Mucosa of descending colon (tissue), 3 donors: ENCODE data around the gene GATC. TPM values are rescaled to one million over a fixed set of nuclear protein-coding genes. Genes with fewer than 3 reads are reported as not detected.

Experiments
- ATAC-seq: fragments of 200-7000 bp; cut with Tn5 transposase; one replicate; pipeline ENCODE4 v1.9.1; 2020; ENCODE audit warnings: mild to moderate bottlenecking, moderate library complexity
- DNase-seq, 3 donors: peaks; one replicate each; pipeline ENCODE4 v3.0.0-alpha.2; 2020
- H3K36me3 ChIP-seq: fragments of 200-600 bp; one replicate; pipeline ENCODE4 v1.8.0; 2021; ENCODE audit warnings: low read depth, mild to moderate bottlenecking
- H3K4me1 ChIP-seq: fragments of 200-600 bp; one replicate; pipeline ENCODE4 v1.8.0; 2021; ENCODE audit warnings: low read depth, mild to moderate bottlenecking
- H3K4me3 ChIP-seq: fragments of 200-600 bp; one replicate; pipeline ENCODE4 v1.8.0; 2021; ENCODE audit warnings: mild to moderate bottlenecking
- H3K9me3 ChIP-seq: fragments of 200-600 bp; one replicate; pipeline ENCODE4 v1.8.0; 2021; ENCODE audit warnings: mild to moderate bottlenecking
- intact Hi-C, 2 donors: fragments of 100-400 bp; cut with DNase I in 1 of 2; cut with micrococcal nuclease in 1 of 2; formaldehyde crosslinking; loops; one replicate each; pipeline versions ENCODE4 v1.11.0 to v1.11.1; 2022; cut with DNase I, micrococcal nuclease
- total RNA-seq, 3 donors: library from RNA; stranded (reverse); fragmentation: NEBNext Ultra II Directional in 2 of 3; extraction: Animal tissue kit (Norgen Biotek cat#: 25700) in 2 of 3; gene quantifications; one replicate each; pipeline versions ENCODE4 v1.2.1 to v1.2.4, GENCODE V29; 2021 to 2023
- TF ChIP-seq, protein P1 (sequence below): fragments of 200-600 bp; IDR thresholded peaks from one replicate; pipeline ENCODE4 v1.8.0; 2022; ENCODE audit warnings: antibody characterized with exemption, mild to moderate bottlenecking
- donor health status: DM: no; HTN: no; CAD: no; lungs with moderate emphysema.
- donor health status: DM: no; HTN: no; CAD: no.
- donor health status: DM: no; HTN: yes; CAD: no.

The GATC gene
- total RNA-seq, 3 donors from 2014 or later: 20.6 to 29.5 (median 26.8) TPM

DNA sequence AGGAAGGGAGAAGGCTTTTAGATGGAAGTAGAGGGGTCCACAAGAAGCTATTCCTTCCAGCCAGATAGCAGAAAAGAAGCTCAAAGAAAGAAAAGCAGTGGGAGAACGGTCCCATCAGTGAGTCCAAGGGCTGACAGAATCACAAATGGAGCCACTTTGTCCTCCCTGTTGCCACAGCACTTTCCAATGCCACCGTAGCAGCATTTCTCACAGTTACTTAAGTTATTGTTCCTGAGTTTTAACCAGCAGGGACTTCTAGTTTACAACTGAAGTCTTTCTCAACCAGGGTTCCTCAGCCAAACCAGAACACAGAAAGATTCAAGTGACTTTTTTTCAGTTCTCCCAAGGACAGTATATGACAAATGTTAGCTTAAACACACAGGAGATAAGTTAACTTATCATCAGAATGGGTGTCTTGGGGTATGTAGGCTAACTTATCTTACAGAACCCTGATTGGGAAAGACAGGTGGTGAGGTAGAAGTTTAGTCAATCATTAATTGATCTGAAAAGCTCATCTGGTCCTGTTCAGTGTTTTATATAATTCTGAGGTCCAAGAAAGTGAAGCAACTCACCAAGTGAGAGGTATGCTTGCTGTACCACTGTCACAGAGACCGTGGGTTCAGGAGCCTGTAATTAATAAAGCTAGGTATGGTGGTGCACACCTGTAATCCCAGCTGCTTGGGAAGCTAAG is 7.0 kb downstream of the GATC start:
- DNase-seq: no peak
- Histone ChIP-seq H3K9me3 (no peaks in the 10 kb centered on the region), H3K4me3 (no peak overlapping the region), H3K4me1 (no peaks in the 10 kb centered on the region), H3K36me3 (no peaks in the 10 kb centered on the region)
- TF ChIP-seq, protein P1, sequence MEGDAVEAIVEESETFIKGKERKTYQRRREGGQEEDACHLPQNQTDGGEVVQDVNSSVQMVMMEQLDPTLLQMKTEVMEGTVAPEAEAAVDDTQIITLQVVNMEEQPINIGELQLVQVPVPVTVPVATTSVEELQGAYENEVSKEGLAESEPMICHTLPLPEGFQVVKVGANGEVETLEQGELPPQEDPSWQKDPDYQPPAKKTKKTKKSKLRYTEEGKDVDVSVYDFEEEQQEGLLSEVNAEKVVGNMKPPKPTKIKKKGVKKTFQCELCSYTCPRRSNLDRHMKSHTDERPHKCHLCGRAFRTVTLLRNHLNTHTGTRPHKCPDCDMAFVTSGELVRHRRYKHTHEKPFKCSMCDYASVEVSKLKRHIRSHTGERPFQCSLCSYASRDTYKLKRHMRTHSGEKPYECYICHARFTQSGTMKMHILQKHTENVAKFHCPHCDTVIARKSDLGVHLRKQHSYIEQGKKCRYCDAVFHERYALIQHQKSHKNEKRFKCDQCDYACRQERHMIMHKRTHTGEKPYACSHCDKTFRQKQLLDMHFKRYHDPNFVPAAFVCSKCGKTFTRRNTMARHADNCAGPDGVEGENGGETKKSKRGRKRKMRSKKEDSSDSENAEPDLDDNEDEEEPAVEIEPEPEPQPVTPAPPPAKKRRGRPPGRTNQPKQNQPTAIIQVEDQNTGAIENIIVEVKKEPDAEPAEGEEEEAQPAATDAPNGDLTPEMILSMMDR: no peak
- ATAC-seq: no peak
- intact Hi-C loops: no loop called here

DNA sequence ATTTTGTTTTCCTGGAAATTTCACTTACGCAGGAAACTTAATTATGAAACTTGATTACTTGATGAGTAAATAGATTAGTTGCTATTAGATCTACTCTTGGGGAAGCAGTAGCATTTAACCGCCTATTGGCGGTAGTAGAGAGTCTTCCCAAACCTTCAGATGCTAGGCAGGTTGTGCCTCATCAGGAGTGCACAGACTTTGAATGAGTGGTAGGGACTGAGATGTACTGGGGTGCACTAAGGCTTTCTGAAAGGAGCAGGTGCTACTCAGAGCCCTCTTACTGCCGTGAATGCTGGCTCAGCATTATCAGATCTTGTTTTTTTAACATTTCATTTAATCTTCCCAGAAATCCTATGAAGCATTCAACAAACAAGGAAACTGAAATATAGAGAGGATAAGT is 7.7 kb downstream of the GATC start:
- TF ChIP-seq, protein P1: peak; percentile 24
- ATAC-seq (peak; percentile 79), DNase-seq (no peak)
- Histone ChIP-seq H3K36me3 (peaks cover 1% of the 10 kb centered on the region), H3K4me3 (no peak overlapping the region), H3K4me1 (no peaks in the 10 kb centered on the region), H3K9me3 (no peaks in the 10 kb centered on the region)
- intact Hi-C loops: no loop called here

DNA sequence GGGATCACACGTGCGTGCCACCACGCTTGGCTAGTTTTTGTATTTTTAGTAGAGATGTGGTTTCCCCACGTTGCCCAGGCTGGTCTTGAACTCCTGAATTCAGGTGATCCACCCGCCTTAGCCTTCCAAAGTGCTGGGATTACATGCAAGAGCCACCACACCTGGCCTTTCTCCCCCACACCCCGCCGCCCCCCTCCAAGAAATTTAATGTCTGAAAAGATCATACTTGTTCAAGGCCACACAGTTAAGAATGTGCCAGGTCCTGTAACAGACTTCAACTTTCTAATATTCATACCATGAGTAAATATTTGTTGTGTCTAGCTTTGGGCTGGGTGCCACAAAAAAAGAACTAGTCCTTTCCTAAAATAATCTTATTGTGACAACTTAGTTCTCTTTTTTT is 9.1 kb downstream of the GATC start:
- DNase-seq: no peak
- Histone ChIP-seq H3K36me3 (peaks cover 7% of the 10 kb centered on the region), H3K4me1 (no peaks in the 10 kb centered on the region), H3K4me3 (no peak overlapping the region), H3K9me3 (no peaks in the 10 kb centered on the region)
- no peak for ATAC-seq
- intact Hi-C loops: no loop called here
- TF ChIP-seq, protein P1: no peak

DNA sequence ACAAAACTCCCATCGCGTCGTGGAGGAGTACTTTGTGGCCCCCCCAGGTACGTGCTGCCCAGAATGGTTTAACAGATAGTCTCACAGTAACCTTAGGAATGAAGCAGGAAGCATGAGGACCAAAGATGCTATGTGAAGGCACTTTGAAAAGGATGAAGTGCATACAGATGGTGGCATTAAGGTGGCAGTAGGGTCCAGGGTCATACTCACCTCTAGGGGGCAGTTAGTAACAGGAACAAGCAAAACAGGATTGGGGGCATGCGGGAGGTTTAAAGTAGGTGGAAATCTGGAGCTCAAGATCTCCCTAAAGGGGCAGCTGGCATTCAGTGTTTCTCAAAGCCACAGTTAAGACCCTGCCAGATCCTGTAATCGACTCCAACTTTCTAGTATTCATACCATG is 10.9 kb downstream of the GATC start:
- Histone ChIP-seq H3K36me3 (peaks cover 10% of the 10 kb centered on the region), H3K4me1 (no peaks in the 10 kb centered on the region), H3K4me3 (no peak overlapping the region), H3K9me3 (no peaks in the 10 kb centered on the region)
- DNase-seq: no peak
- no peak for ATAC-seq
- TF ChIP-seq, protein P1: no peak
- intact Hi-C loops: no loop called here

DNA sequence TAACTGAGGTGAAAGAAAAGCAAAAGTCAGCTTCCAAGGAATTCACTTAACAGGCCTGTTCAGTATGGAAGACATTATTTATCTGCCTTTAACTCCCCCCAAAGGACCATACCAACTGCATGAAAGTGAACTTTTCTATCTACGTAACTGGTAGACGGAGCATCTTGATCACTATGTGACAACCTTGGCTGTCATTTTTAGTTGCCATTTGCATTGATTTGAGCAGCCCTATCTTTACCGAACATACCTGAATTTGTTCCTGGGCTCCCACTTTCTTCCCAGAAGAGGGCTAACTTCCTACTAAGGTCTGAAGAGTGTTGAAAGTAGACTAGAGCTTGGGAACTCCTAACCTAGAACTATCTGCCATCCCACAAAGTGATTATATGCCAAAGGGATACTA is 13.9 kb downstream of the GATC start:
- DNase-seq (no peak), ATAC-seq (no peak)
- Histone ChIP-seq H3K4me3 (no peak overlapping the region), H3K4me1 (no peaks in the 10 kb centered on the region), H3K36me3 (peaks cover 16% of the 10 kb centered on the region), H3K9me3 (no peaks in the 10 kb centered on the region)
- intact Hi-C loops: no loop called here
- TF ChIP-seq, protein P1: no peak
